ENCODE data around the gene LMNTD1.
"Not testable (repeated sequence)": the region's sequence is repeated elsewhere in the genome, so short reads cannot be mapped to it uniquely, and the experiment has no call there.

LMNTD1 gene

GRCh38 chr12:25433024-25433423 lies 120.1 kb downstream of the LMNTD1 start:
- DNase-seq (ENCODE audit: low read depth), result no peak

- no peak for DNase-seq (ENCODE audit: low read depth)
These were observed 125.5 kb downstream of the LMNTD1 start for GRCh38 chr12:25427337-25428249.

- not testable (repeated sequence) for DNase-seq (ENCODE audit: low read depth)
These were observed 126.3 kb downstream of the LMNTD1 start for GRCh38 chr12:25426821-25427220.
